Measurements from ENCODE around the gene LRFN4.
A peak's percentile ranks its signal among the peaks of the same experiment; 100 is the strongest.

LRFN4 gene

GRCh38 chr11:66840317-66841091, 16.4 kb upstream of the LRFN4 start:
- peaks cover 45% of the 10 kb centered on the region for H3K79me2 ChIP-seq (ENCODE audit: insufficient read depth, low read length)
- peaks cover 10% of the 10 kb centered on the region for H3F3A ChIP-seq (ENCODE audit: insufficient read depth)
- H3K27ac ChIP-seq (ENCODE audit: low read depth, low read length), result 0 out of 2 replicates have a peak overlapping the region, but pooled peaks have one; percentile 10
- no peak for TF ChIP-seq CTCF (IDR thresholded peaks at IDR 0.05; ENCODE audit: insufficient read depth, low read length, poor library complexity, severe bottlenecking)
- no peak for TF ChIP-seq EZH2phosphoT487 (conservative IDR thresholded peaks at IDR 0.05; ENCODE audit: low read length)
- no peak overlapping the region for H3K4me3 ChIP-seq (ENCODE audit: insufficient read depth, low read length, poor library complexity, severe bottlenecking)
- H4K20me1 ChIP-seq (ENCODE audit: low read depth, low read length), result no peaks in the 10 kb centered on the region
- no peaks in the 10 kb centered on the region for H3K27me3 ChIP-seq (ENCODE audit: low read length)
- H3K36me3 ChIP-seq (ENCODE audit: low read length), result no peaks in the 10 kb centered on the region
- peak overlapping the region; percentile 19; the same call in 1 of the 2 replicates for H3K9ac ChIP-seq (ENCODE audit: low read length)
- H3K4me2 ChIP-seq (ENCODE audit: low read depth, low read length, poor library complexity, severe bottlenecking), result peak overlapping the region; percentile 2
- H3K9me3 ChIP-seq (ENCODE audit: insufficient read depth, low read length), result no peaks in the 10 kb centered on the region
- no peak overlapping the region for H2AFZ ChIP-seq (ENCODE audit: low read depth, low read length, severe bottlenecking)
- no peaks in the 10 kb centered on the region for H3K9me2 ChIP-seq (replicated peaks; ENCODE audit: insufficient read depth, low read length)

GRCh38 chr11:66841861-66842260, 15.0 kb upstream of the LRFN4 start:
- no peaks in the 10 kb centered on the region for H3K9me3 ChIP-seq (ENCODE audit: insufficient read depth, low read length)
- no peaks in the 10 kb centered on the region for H3K9me2 ChIP-seq (replicated peaks; ENCODE audit: insufficient read depth, low read length)
- H3K4me2 ChIP-seq (ENCODE audit: low read depth, low read length, poor library complexity, severe bottlenecking), result peak overlapping the region; percentile 94
- no peaks in the 10 kb centered on the region for H4K20me1 ChIP-seq (ENCODE audit: low read depth, low read length)
- H3K9ac ChIP-seq (ENCODE audit: low read length), result peak overlapping the region; percentile 99
- 0 out of 2 replicates have a peak, but pooled peaks cover 5% of the 10 kb centered on the region for H3F3A ChIP-seq (ENCODE audit: insufficient read depth)
- H3K4me3 ChIP-seq (ENCODE audit: insufficient read depth, low read length, poor library complexity, severe bottlenecking), result peak overlapping the region; percentile 89
- peak overlapping the region; percentile 89 for H3K27ac ChIP-seq (ENCODE audit: low read depth, low read length)
- H2AFZ ChIP-seq (ENCODE audit: low read depth, low read length, severe bottlenecking), result no peak overlapping the region
- TF ChIP-seq EZH2phosphoT487 (conservative IDR thresholded peaks at IDR 0.05; ENCODE audit: low read length), result no peak
- TF ChIP-seq CTCF (IDR thresholded peaks at IDR 0.05; ENCODE audit: insufficient read depth, low read length, poor library complexity, severe bottlenecking), result no peak
- no peaks in the 10 kb centered on the region for H3K27me3 ChIP-seq (ENCODE audit: low read length)
- H3K79me2 ChIP-seq (ENCODE audit: insufficient read depth, low read length), result peaks cover 45% of the 10 kb centered on the region
- no peaks in the 10 kb centered on the region for H3K36me3 ChIP-seq (ENCODE audit: low read length)

- Histone ChIP-seq H3K9me3 (ENCODE audit: insufficient read depth, low read length) (no peaks in the 10 kb centered on the region), H3F3A (ENCODE audit: insufficient read depth) (0 out of 2 replicates have a peak, but pooled peaks cover 5% of the 10 kb centered on the region), H3K4me3 (ENCODE audit: insufficient read depth, low read length, poor library complexity, severe bottlenecking) (peak overlapping the region; percentile 89), H3K4me2 (ENCODE audit: low read depth, low read length, poor library complexity, severe bottlenecking) (peak overlapping the region; percentile 94), H3K27ac (ENCODE audit: low read depth, low read length) (peak overlapping the region; percentile 89), H3K79me2 (ENCODE audit: insufficient read depth, low read length) (peaks cover 45% of the 10 kb centered on the region), H3K27me3 (ENCODE audit: low read length) (no peaks in the 10 kb centered on the region), H3K9me2 (replicated peaks; ENCODE audit: insufficient read depth, low read length) (no peaks in the 10 kb centered on the region), H2AFZ (ENCODE audit: low read depth, low read length, severe bottlenecking) (no peak overlapping the region), H3K36me3 (ENCODE audit: low read length) (no peaks in the 10 kb centered on the region), H3K9ac (ENCODE audit: low read length) (peak overlapping the region; percentile 99), H4K20me1 (ENCODE audit: low read depth, low read length) (no peaks in the 10 kb centered on the region)
- TF ChIP-seq EZH2phosphoT487 (conservative IDR thresholded peaks at IDR 0.05; ENCODE audit: low read length) (no peak), CTCF (IDR thresholded peaks at IDR 0.05; ENCODE audit: insufficient read depth, low read length, poor library complexity, severe bottlenecking) (no peak)
Observed at GRCh38 chr11:66842501-66842895, 14.4 kb upstream of the LRFN4 start.
